DOHH2 (cell line): ENCODE measurements around the gene DSC2.

ENCODE experiments used
- CTCF ChIP-seq: fragments of 200-600 bp; sonication (generic); IDR thresholded peaks from one replicate; pipeline ENCODE4 v1.5.1; 2014; ENCODE audit warnings: antibody characterized with exemption, mild to moderate bottlenecking, low read depth, low read length; ENCODE audit not compliant: poor library complexity, severe bottlenecking
- EZH2phosphoT487 ChIP-seq: fragments of 200-600 bp; sonication (generic); IDR thresholded peaks from 2 replicates; pipeline ENCODE4 v1.6.1; 2017; ENCODE audit warnings: borderline replicate concordance, mild to moderate bottlenecking, antibody characterized with exemption, low read length, moderate library complexity, mixed read lengths

DNA sequence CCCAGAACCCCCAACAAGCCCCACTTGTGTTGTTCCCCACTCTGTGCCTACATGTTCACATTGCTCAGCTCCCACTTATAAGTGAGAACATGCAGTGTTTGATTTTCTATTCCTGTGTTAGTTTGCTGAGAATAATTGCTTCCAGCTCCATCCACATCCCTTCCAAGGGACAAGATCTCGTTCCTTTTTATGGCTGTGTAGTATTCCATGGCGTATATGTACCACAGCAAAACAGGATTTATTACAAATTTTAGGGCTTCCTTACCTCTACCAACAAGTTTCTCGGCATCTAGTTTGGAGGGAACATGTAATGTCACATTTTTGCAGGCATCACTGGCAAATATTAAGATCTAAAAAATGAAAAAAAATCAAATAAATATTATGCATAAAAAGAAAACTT is 8.9 kb downstream of the DSC2 start:
- TF ChIP-seq CTCF (no peak), EZH2phosphoT487 (no peak)
